PC-3 (cell line): ENCODE data around the gene ZFP36.
"Not testable (repeated sequence)": the region's sequence is repeated elsewhere in the genome, so short reads cannot be mapped to it uniquely, and the experiment has no call there.

ENCODE experiments used
- EZH2phosphoT487 ChIP-seq: fragments of 300-600 bp; sonication (generic); IDR thresholded peaks from 2 replicates; pipeline ENCODE4 v1.6.1; 2018; ENCODE audit warnings: mild to moderate bottlenecking, antibody characterized with exemption, low read length, borderline replicate concordance
- TF ChIP-seq, protein P1 (sequence below): fragments of 300-600 bp; sonication (generic); conservative IDR thresholded peaks from 2 replicates; pipeline ENCODE4 v1.5.1; 2017; ENCODE audit warnings: antibody characterized with exemption, low read depth, mild to moderate bottlenecking, low read length

DNA sequence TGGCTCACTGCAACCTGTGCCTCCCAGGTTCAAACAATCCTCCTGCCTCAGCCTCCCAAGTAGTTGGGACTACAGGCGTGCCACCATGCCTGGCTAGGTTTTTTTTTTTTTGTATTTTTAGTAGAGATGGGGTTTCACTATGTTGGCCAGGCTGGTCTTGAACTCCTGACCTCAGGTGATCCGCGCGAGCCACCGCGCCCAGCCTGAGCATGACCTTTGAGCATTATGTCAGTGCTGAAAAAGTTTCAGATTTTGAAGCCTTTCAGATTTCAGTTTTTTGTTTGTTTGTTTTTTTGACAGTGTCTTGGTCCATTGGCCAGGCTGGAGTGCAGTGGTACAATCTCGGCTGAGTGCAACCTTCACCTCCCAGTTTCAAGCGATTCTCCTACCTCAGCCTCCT lies 44.6 kb downstream of the ZFP36 start:
- TF ChIP-seq EZH2phosphoT487, result not testable (repeated sequence)
- TF ChIP-seq, protein P1, sequence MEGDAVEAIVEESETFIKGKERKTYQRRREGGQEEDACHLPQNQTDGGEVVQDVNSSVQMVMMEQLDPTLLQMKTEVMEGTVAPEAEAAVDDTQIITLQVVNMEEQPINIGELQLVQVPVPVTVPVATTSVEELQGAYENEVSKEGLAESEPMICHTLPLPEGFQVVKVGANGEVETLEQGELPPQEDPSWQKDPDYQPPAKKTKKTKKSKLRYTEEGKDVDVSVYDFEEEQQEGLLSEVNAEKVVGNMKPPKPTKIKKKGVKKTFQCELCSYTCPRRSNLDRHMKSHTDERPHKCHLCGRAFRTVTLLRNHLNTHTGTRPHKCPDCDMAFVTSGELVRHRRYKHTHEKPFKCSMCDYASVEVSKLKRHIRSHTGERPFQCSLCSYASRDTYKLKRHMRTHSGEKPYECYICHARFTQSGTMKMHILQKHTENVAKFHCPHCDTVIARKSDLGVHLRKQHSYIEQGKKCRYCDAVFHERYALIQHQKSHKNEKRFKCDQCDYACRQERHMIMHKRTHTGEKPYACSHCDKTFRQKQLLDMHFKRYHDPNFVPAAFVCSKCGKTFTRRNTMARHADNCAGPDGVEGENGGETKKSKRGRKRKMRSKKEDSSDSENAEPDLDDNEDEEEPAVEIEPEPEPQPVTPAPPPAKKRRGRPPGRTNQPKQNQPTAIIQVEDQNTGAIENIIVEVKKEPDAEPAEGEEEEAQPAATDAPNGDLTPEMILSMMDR, result not testable (repeated sequence)
